Epithelial cell of proximal tubule (primary cell): ENCODE measurements around the gene SLC26A1. TPM values are rescaled to one million over a fixed set of nuclear protein-coding genes. Genes with fewer than 3 reads are reported as not detected.

Experiments
- DNase-seq: peaks from one replicate; pipeline ENCODE4 v3.0.0-alpha.2; 2011; ENCODE audit warnings: low read depth
- H3K4me3 ChIP-seq: 2 replicates; pipeline ENCODE4 v1.5.1; 2011; ENCODE audit warnings: low read depth, mild to moderate bottlenecking, low read length
- total RNA-seq: library from RNA; depleted of rRNA; stranded (reverse); fragments of >200 nt; gene quantifications from 2 replicates; pipeline ENCODE4 v1.2.3, GENCODE V29; 2015
- TF ChIP-seq, protein P1 (sequence below): conservative IDR thresholded peaks from 2 replicates; pipeline ENCODE4 v1.5.1; 2012; ENCODE audit warnings: low read depth, mild to moderate bottlenecking, low read length

The SLC26A1 gene
- total RNA-seq, 1 donor from 2014 or later, result 0.35 TPM

- no peak overlapping the region for H3K4me3 ChIP-seq
- TF ChIP-seq, protein P1, sequence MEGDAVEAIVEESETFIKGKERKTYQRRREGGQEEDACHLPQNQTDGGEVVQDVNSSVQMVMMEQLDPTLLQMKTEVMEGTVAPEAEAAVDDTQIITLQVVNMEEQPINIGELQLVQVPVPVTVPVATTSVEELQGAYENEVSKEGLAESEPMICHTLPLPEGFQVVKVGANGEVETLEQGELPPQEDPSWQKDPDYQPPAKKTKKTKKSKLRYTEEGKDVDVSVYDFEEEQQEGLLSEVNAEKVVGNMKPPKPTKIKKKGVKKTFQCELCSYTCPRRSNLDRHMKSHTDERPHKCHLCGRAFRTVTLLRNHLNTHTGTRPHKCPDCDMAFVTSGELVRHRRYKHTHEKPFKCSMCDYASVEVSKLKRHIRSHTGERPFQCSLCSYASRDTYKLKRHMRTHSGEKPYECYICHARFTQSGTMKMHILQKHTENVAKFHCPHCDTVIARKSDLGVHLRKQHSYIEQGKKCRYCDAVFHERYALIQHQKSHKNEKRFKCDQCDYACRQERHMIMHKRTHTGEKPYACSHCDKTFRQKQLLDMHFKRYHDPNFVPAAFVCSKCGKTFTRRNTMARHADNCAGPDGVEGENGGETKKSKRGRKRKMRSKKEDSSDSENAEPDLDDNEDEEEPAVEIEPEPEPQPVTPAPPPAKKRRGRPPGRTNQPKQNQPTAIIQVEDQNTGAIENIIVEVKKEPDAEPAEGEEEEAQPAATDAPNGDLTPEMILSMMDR, result no peak
- DNase-seq, result no peak
Measured at GRCh38 chr4:1017706-1018105, 24.5 kb upstream of the SLC26A1 start.

- DNase-seq, result no peak
- H3K4me3 ChIP-seq, result no peak overlapping the region
- TF ChIP-seq, protein P1, result no peak
Measured at GRCh38 chr4:1017211-1017610, 24.0 kb upstream of the SLC26A1 start.

DNA sequence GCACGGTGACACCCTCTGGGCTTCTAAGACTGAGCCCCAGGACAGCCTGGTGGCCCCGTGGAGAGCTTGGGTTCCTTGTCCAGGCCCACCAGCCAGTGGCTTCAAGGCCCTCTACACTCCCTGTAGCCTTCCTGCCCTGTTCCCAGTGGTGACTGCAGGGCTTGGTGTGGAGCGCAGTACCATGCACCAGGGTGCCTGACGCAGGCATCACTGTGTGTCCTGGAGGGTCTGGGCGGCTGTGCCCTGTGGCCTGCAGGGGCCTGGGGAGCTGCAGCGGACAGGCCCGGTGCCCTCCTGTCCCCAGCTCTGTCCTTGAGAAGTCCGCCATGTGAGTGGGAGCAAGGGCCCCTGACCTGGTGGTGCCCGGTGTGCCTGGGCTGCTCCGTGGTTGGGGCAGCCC is 22.5 kb upstream of the SLC26A1 start:
- TF ChIP-seq, protein P1, result no peak
- no peak overlapping the region for H3K4me3 ChIP-seq
- no peak for DNase-seq

- TF ChIP-seq, protein P1, result no peak
- DNase-seq, result no peak
- no peak overlapping the region for H3K4me3 ChIP-seq
Measured at GRCh38 chr4:1015179-1015578, 22.0 kb upstream of the SLC26A1 start.

GRCh38 chr4:1014291-1015167 is 21.3 kb upstream of the SLC26A1 start:
- no peak overlapping the region for H3K4me3 ChIP-seq
- no peak for DNase-seq
- TF ChIP-seq, protein P1, result no peak

DNA sequence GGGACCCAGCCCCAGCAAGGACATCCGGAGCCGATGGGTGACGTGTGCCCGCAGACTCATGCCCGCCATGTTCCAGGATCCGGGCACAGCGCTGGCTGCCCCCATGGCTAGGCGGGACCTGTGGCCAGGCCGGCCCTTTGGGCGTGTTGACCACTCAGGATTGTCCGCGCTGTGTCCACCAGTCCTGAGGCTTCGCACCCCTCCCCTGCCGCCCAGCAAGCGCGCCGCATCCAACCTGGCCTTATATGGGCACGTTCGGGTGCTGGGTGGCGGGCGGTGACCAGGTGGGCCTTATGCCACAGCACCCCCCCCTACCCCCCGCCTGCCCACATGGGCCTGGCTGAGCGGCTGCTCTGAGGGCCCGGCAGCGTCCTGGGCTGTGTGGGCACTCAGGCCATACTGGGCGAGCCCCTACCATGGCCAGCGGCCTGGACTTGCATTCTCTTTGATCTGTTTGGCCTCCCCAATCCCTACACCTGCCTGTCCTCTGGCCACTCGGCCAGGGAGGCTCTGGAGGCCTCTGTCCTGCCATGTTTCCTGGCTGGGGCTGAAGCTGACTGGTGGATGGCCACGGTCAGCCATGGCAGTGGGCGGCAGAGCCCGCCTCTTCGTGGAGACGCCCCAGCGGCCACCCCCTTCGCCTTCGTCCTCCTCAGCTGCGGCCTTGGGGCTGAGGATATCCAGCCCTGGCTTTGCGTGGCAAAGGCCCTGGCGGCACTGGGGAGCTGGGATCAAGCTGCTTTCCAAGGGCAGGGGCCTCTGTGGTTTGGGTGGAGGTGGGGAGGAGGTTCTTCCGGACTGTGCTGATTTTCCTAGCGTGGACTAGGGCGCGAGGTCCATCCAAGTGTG is 20.2 kb upstream of the SLC26A1 start:
- TF ChIP-seq, protein P1, result no peak
- no peak for DNase-seq
- H3K4me3 ChIP-seq, result no peak overlapping the region
